HCT116 (cell line): ENCODE data around the gene WWOX. TPM values are rescaled to one million over a fixed set of nuclear protein-coding genes. Genes with fewer than 3 reads are reported as not detected.

Experiments used
- ATAC-seq: fragments of 200-7000 bp; cut with Tn5 transposase; 2 replicates; pipeline ENCODE4 v1.9.1; 2020; ENCODE audit warnings: mild to moderate bottlenecking, moderate library complexity
- BruUV-seq: library from RNA; stranded (reverse); fragments of 400-500 nt; replicated peaks from 2 replicates; lab custom pipeline; 2021; lab: Mats Ljungman, UMichigan
- CTCF ChIA-PET: fragments of 300-600 bp; sonication (Branson Sonifier 250); formaldehyde crosslinking; loops from one replicate; lab custom pipeline; 2021; ENCODE audit warnings: antibody characterized with exemption; lab: Charles Lee
- POLR2A ChIA-PET: fragments of 300-600, 350-600 bp; sonication (Branson Sonifier 250); formaldehyde crosslinking; loops from one replicate; lab custom pipeline; 2021; ENCODE audit warnings: antibody characterized with exemption; lab: Charles Lee
- RAD21 ChIA-PET, 2 experiments: fragments of 300-600 bp; sonication (Branson Sonifier 250); formaldehyde crosslinking; loops; one replicate each; lab custom pipeline; 2023; ENCODE audit warnings: low total read pairs in 2 of 2; ENCODE audit not compliant: uncharacterized antibody in 2 of 2, unreplicated experiment in 2 of 2, low non-redundant PET in 1 of 2; lab: Charles Lee
- DNase-seq: peaks from one replicate; pipeline ENCODE4 v3.0.0-alpha.2; 2010; ENCODE audit warnings: low read depth, low spot score
- H2AFZ ChIP-seq: fragments of 200-600 bp; shearing (Covaris generic), sonication (generic); 2 replicates; pipeline ENCODE4 v1.6.1; 2017; ENCODE audit warnings: low read depth, mixed run types, mixed read lengths, antibody characterized with exemption, low read length; ENCODE audit not compliant: poor library complexity, severe bottlenecking
- H3K27ac ChIP-seq: 2 replicates; pipeline ENCODE4 v1.5.1; 2012; ENCODE audit warnings: low read depth, low read length
- H3K27me3 ChIP-seq: fragments of 200-600 bp; sonication (generic); 2 replicates; pipeline ENCODE4 v1.6.1; 2016; ENCODE audit warnings: mixed run types, low read length, mixed read lengths; ENCODE audit not compliant: insufficient read depth
- H3K36me3 ChIP-seq, 2 experiments: fragments of 200-500 bp in 1 of 2; fragments of 200-600 bp in 1 of 2; sonication (Bioruptor generic) in 1 of 2; sonication (generic) in 1 of 2; 2 replicates each; pipeline versions ENCODE4 v1.5.1 to v1.6.1; 2014 to 2016; ENCODE audit warnings: low read length in 2 of 2, inconsistent platforms in 1 of 2, mixed read lengths in 1 of 2, mixed run types in 1 of 2; ENCODE audit not compliant: insufficient read depth in 2 of 2, control insufficient read depth in 1 of 2
- H3K4me1 ChIP-seq, 2 experiments: fragments of 200-600 bp in 1 of 2; sonication (generic) in 1 of 2; 2 replicates each; pipeline versions ENCODE4 v1.5.1 to v1.6.1; 2012 to 2017; ENCODE audit warnings: low read length in 2 of 2, inconsistent platforms in 1 of 2, mild to moderate bottlenecking in 1 of 2, mixed read lengths in 1 of 2, mixed run types in 1 of 2, moderate library complexity in 1 of 2; ENCODE audit not compliant: insufficient read depth in 2 of 2, control insufficient read depth in 1 of 2
- H3K4me2 ChIP-seq: fragments of 200-600 bp; sonication (generic); 2 replicates; pipeline ENCODE4 v1.6.1; 2017; ENCODE audit warnings: mixed run types, low read length, mixed read lengths
- H3K4me3 ChIP-seq, 2 experiments: fragments of 200-600 bp in 1 of 2; sonication (generic) in 1 of 2; replicated peaks in 1 of 2; 2 replicates each; pipeline ENCODE4 v1.5.1; 2011 to 2016; ENCODE audit warnings: low read length in 2 of 2, control low read depth in 1 of 2, low read depth in 1 of 2, mild to moderate bottlenecking in 1 of 2, mixed read lengths in 1 of 2, mixed run types in 1 of 2
- H3K79me2 ChIP-seq: fragments of 200-600 bp; sonication (generic); 2 replicates; pipeline ENCODE4 v1.6.1; 2017; ENCODE audit warnings: mild to moderate bottlenecking, mixed run types, low read length, moderate library complexity, mixed read lengths; ENCODE audit not compliant: insufficient read depth
- H3K9ac ChIP-seq: fragments of 200-600 bp; sonication (generic); 2 replicates; pipeline ENCODE4 v1.6.1; 2016; ENCODE audit warnings: low read length, mixed read lengths
- H3K9me2 ChIP-seq: fragments of 200-600 bp; sonication (generic), shearing (Covaris generic); 2 replicates; pipeline ENCODE4 v1.6.1; 2017; ENCODE audit warnings: mixed run types, mild to moderate bottlenecking, moderate library complexity; ENCODE audit not compliant: insufficient read depth
- H3K9me3 ChIP-seq, 2 experiments: fragments of 200-500 bp in 1 of 2; fragments of 200-600 bp in 1 of 2; sonication (Bioruptor generic) in 1 of 2; sonication (generic) in 1 of 2; 2 replicates each; pipeline ENCODE4 v1.6.1; 2014 to 2017; ENCODE audit warnings: low read length in 2 of 2, mixed read lengths in 2 of 2, inconsistent platforms in 1 of 2, low read depth in 1 of 2, mild to moderate bottlenecking in 1 of 2, mixed run types in 1 of 2, moderate library complexity in 1 of 2; ENCODE audit not compliant: control insufficient read depth in 1 of 2, insufficient read depth in 1 of 2
- H4K20me1 ChIP-seq: fragments of 200-600 bp; sonication (generic), shearing (Covaris generic); 2 replicates; pipeline ENCODE4 v1.6.1; 2017; ENCODE audit warnings: mixed run types, mild to moderate bottlenecking, moderate library complexity; ENCODE audit not compliant: insufficient read depth
- CBX3 ChIP-seq: IDR thresholded peaks from 2 replicates; pipeline ENCODE4 v1.6.1; 2012; ENCODE audit warnings: low read depth
- CEBPB ChIP-seq: IDR thresholded peaks from 2 replicates; pipeline ENCODE4 v1.6.1; 2012; ENCODE audit warnings: low read depth
- CTCF ChIP-seq, 3 experiments: fragments of 200-600 bp in 1 of 3; sonication (generic) in 1 of 3; IDR thresholded peaks in 2 of 3; conservative IDR thresholded peaks in 1 of 3; 2 replicates each; pipeline ENCODE4 v1.5.1; 2012 to 2017; ENCODE audit warnings: low read depth in 2 of 3, low read length in 2 of 3, antibody characterized with exemption in 1 of 3, borderline replicate concordance in 1 of 3, control low read depth in 1 of 3, mild to moderate bottlenecking in 1 of 3, mixed read lengths in 1 of 3, mixed run types in 1 of 3, moderate library complexity in 1 of 3; ENCODE audit not compliant: insufficient read depth in 1 of 3
- EGR1 ChIP-seq: IDR thresholded peaks from 2 replicates; pipeline ENCODE4 v1.6.1; 2012; ENCODE audit warnings: low read depth
- EZH2 ChIP-seq: fragments of 200-600 bp; sonication (generic); IDR thresholded peaks from 2 replicates; pipeline ENCODE4 v1.6.1; 2017; ENCODE audit warnings: antibody characterized with exemption, mixed run types
- EZH2phosphoT487 ChIP-seq: fragments of 200-600 bp; IDR thresholded peaks from 2 replicates; pipeline ENCODE4 v1.6.1; 2018; ENCODE audit warnings: antibody characterized with exemption, borderline replicate concordance
- FOSL1 ChIP-seq: IDR thresholded peaks from 2 replicates; pipeline ENCODE4 v1.6.1; 2012; ENCODE audit warnings: low read depth
- JUND ChIP-seq: IDR thresholded peaks from 2 replicates; pipeline ENCODE4 v1.6.1; 2012
- POLR2A ChIP-seq: IDR thresholded peaks from 2 replicates; pipeline ENCODE4 v1.7.0; 2011; ENCODE audit warnings: borderline replicate concordance; ENCODE audit not compliant: insufficient read depth, insufficient read length; ENCODE audit errors: extremely low read depth
- POLR2AphosphoS5 ChIP-seq: IDR thresholded peaks from 2 replicates; pipeline ENCODE4 v1.6.1; 2011; ENCODE audit warnings: mild to moderate bottlenecking, low read depth, low read length, moderate library complexity
- RAD21 ChIP-seq: IDR thresholded peaks from 2 replicates; pipeline ENCODE4 v1.6.1; 2012; ENCODE audit warnings: low read depth, mild to moderate bottlenecking
- SIN3A ChIP-seq: IDR thresholded peaks from 2 replicates; pipeline ENCODE4 v1.6.1; 2012; ENCODE audit warnings: low read depth
- SRF ChIP-seq: IDR thresholded peaks from 2 replicates; pipeline ENCODE4 v1.6.1; 2012; ENCODE audit warnings: low read depth
- TCF7L2 ChIP-seq: IDR thresholded peaks from 2 replicates; pipeline ENCODE4 v1.7.0; 2011; ENCODE audit warnings: borderline replicate concordance, inconsistent platforms; ENCODE audit not compliant: insufficient read depth, insufficient read length; ENCODE audit errors: extremely low read depth
- YY1 ChIP-seq: IDR thresholded peaks from 2 replicates; pipeline ENCODE4 v1.6.1; 2011; ENCODE audit warnings: low read length, low read depth, moderate library complexity, mild to moderate bottlenecking; ENCODE audit not compliant: insufficient replicate concordance; ENCODE audit errors: extremely low read depth
- ZFX ChIP-seq: fragments of 450-650 bp; IDR thresholded peaks from 2 replicates; pipeline ENCODE4 v1.6.1; 2017
- intact Hi-C: fragments of 100-400 bp; cut with micrococcal nuclease; formaldehyde crosslinking; loops from 2 replicates; pipeline ENCODE4 v1.10.0; 2022
- total RNA-seq: library from RNA; stranded (reverse); gene quantifications from one replicate; pipeline ENCODE4 v1.2.1, GENCODE V29; 2021; ENCODE audit not compliant: unreplicated experiment
- TF ChIP-seq, protein P1 (sequence below): IDR thresholded peaks from 2 replicates; pipeline ENCODE4 v1.6.1; 2012
- TF ChIP-seq, protein P2 (sequence below): IDR thresholded peaks from 2 replicates; pipeline ENCODE4 v1.6.1; 2012; ENCODE audit warnings: low read depth
- TF ChIP-seq, protein P3 (sequence below): IDR thresholded peaks from 2 replicates; pipeline ENCODE4 v1.6.1; 2011; ENCODE audit warnings: mild to moderate bottlenecking, low read length, moderate library complexity; ENCODE audit not compliant: insufficient replicate concordance; ENCODE audit errors: extremely low read depth
- TF ChIP-seq, protein P4 (sequence below): IDR thresholded peaks from 2 replicates; pipeline ENCODE4 v1.6.1; 2012

WWOX gene
- total RNA-seq, 1 experiment from 2014 or later = 13.7 TPM

- no peaks in the 10 kb centered on the region for H3K36me3 ChIP-seq
- H3K4me2 ChIP-seq = no peak overlapping the region
- H3K27me3 ChIP-seq = peaks cover 3% of the 10 kb centered on the region; the same call in 1 of the 2 replicates
- DNase-seq (no peak), ATAC-seq (no peak)
- intact Hi-C loops = no loop called here
- BruUV-seq = no TSS peak
- H3K9me2 ChIP-seq = no peaks in the 10 kb centered on the region
- TF ChIP-seq CBX3 (no peak), CTCF (IDR thresholded peaks at IDR 0.05 in 2 of 3, conservative IDR thresholded peaks at IDR 0.05 in 1 of 3; ENCODE audit: borderline replicate concordance in 1 of 3, insufficient read depth in 1 of 3, low read depth in 2 of 3, low read length in 2 of 3) (no peak), TCF7L2 (no peak), FOSL1 (no peak), SIN3A (no peak), RAD21 (no peak), POLR2A (no peak), POLR2AphosphoS5 (no peak), SRF (no peak), ZFX (no peak), EZH2 (no peak), EGR1 (no peak), JUND (no peak), CEBPB (no peak), YY1 (no peak), EZH2phosphoT487 (no peak)
- TF ChIP-seq, protein P1, sequence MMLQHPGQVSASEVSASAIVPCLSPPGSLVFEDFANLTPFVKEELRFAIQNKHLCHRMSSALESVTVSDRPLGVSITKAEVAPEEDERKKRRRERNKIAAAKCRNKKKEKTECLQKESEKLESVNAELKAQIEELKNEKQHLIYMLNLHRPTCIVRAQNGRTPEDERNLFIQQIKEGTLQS = no peak
- TF ChIP-seq, protein P2, sequence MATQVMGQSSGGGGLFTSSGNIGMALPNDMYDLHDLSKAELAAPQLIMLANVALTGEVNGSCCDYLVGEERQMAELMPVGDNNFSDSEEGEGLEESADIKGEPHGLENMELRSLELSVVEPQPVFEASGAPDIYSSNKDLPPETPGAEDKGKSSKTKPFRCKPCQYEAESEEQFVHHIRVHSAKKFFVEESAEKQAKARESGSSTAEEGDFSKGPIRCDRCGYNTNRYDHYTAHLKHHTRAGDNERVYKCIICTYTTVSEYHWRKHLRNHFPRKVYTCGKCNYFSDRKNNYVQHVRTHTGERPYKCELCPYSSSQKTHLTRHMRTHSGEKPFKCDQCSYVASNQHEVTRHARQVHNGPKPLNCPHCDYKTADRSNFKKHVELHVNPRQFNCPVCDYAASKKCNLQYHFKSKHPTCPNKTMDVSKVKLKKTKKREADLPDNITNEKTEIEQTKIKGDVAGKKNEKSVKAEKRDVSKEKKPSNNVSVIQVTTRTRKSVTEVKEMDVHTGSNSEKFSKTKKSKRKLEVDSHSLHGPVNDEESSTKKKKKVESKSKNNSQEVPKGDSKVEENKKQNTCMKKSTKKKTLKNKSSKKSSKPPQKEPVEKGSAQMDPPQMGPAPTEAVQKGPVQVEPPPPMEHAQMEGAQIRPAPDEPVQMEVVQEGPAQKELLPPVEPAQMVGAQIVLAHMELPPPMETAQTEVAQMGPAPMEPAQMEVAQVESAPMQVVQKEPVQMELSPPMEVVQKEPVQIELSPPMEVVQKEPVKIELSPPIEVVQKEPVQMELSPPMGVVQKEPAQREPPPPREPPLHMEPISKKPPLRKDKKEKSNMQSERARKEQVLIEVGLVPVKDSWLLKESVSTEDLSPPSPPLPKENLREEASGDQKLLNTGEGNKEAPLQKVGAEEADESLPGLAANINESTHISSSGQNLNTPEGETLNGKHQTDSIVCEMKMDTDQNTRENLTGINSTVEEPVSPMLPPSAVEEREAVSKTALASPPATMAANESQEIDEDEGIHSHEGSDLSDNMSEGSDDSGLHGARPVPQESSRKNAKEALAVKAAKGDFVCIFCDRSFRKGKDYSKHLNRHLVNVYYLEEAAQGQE = no peak
- TF ChIP-seq, protein P3, sequence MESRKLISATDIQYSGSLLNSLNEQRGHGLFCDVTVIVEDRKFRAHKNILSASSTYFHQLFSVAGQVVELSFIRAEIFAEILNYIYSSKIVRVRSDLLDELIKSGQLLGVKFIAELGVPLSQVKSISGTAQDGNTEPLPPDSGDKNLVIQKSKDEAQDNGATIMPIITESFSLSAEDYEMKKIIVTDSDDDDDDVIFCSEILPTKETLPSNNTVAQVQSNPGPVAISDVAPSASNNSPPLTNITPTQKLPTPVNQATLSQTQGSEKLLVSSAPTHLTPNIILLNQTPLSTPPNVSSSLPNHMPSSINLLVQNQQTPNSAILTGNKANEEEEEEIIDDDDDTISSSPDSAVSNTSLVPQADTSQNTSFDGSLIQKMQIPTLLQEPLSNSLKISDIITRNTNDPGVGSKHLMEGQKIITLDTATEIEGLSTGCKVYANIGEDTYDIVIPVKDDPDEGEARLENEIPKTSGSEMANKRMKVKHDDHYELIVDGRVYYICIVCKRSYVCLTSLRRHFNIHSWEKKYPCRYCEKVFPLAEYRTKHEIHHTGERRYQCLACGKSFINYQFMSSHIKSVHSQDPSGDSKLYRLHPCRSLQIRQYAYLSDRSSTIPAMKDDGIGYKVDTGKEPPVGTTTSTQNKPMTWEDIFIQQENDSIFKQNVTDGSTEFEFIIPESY = no peak
- TF ChIP-seq, protein P4, sequence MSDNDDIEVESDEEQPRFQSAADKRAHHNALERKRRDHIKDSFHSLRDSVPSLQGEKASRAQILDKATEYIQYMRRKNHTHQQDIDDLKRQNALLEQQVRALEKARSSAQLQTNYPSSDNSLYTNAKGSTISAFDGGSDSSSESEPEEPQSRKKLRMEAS = no peak
- no peaks in the 10 kb centered on the region for H3K4me1 ChIP-seq
- no peak overlapping the region for H3K27ac ChIP-seq
- ChIA-PET POLR2A (no interaction called here), CTCF (no interaction called here), RAD21 (no interaction called here)
- H3K9ac ChIP-seq = no peak overlapping the region
- no peaks in the 10 kb centered on the region for H3K79me2 ChIP-seq
- H3K9me3 ChIP-seq = peaks cover 6 to 29% of the 10 kb centered on the region in 2 experiments; a peak in 3 of 4 replicates
- H3K4me3 ChIP-seq = no peak overlapping the region
- no peak overlapping the region for H2AFZ ChIP-seq
- no peaks in the 10 kb centered on the region for H4K20me1 ChIP-seq
These were observed 845.9 kb downstream of the WWOX start for GRCh38 chr16:78945336-78945735.
